ENCODE results near the gene CD59. TPM values are rescaled to one million over a fixed set of nuclear protein-coding genes. Genes with fewer than 3 reads are reported as not detected.

CD59 gene
- total RNA-seq, 4 donors from 2014 or later, result 321 to 413 (median 356) TPM

GRCh38 chr11:33654594-33654993, 81.6 kb downstream of the CD59 start:
- TF ChIP-seq, protein P1, sequence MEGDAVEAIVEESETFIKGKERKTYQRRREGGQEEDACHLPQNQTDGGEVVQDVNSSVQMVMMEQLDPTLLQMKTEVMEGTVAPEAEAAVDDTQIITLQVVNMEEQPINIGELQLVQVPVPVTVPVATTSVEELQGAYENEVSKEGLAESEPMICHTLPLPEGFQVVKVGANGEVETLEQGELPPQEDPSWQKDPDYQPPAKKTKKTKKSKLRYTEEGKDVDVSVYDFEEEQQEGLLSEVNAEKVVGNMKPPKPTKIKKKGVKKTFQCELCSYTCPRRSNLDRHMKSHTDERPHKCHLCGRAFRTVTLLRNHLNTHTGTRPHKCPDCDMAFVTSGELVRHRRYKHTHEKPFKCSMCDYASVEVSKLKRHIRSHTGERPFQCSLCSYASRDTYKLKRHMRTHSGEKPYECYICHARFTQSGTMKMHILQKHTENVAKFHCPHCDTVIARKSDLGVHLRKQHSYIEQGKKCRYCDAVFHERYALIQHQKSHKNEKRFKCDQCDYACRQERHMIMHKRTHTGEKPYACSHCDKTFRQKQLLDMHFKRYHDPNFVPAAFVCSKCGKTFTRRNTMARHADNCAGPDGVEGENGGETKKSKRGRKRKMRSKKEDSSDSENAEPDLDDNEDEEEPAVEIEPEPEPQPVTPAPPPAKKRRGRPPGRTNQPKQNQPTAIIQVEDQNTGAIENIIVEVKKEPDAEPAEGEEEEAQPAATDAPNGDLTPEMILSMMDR (IDR thresholded peaks at IDR 0.05; ENCODE audit: low read depth), result no peak

Other genes starting within 250 kb of the CD59 start
- gene C11orf91, start 35.6 kb downstream of the CD59 start, total RNA-seq, result 1 to 10 TPM in 1 of 4 donors, not detected in 3; 1.6 TPM
- 10 to 100 TPM; 28.8 to 38.5 (median 33.9) TPM for gene FBXO3, start 38.1 kb upstream of the CD59 start, total RNA-seq
- gene LMO2, start 155.7 kb upstream of the CD59 start, total RNA-seq, result 10 to 100 TPM; 10.4 to 23.9 (median 19.6) TPM